SKM-1 (cell line): ENCODE results near the gene CD247.

Experiments used
- DNase-seq: peaks from one replicate; lab custom pipeline; 2025; ENCODE audit not compliant: unreplicated experiment; lab: John Stamatoyannopoulos, UW

The CD247 gene

DNA sequence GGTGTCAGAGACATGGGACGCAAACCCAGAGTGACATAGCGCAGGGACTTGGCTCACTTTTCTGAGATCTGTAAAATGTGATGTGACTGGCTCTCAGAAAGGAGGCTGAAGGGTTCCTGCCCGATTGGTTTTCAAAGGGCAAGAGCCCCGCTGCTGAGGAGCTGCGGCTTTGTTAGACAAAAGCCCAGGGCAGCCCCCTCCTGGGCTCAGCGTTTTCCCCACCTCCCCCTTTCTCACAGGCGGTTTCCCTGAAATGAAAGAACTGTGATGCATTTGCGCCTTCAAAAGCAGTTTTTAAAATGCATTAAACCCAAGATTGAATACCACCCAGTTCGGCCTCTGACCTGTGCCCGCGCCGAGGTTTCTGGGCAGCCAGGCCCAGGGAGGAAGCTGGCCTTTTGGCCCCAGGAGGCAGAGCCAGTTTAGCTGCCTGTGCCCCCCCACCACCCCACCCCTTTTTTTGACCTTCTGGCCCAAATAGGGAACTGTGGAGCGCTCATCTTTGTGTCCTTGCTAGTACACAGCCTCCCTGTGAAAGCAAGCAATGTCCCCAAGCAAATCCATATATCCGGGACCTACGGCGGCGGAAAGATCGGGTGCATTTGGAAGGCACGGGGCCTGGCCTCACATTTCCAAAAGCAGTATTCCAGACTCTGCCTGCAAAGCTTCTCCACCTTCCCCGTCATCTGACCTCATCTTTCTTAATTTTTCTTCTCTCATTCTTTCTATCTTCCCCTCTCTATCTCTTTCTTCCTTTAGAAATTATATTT lies 28.6 kb downstream of the CD247 start:
- no peak for DNase-seq

DNA sequence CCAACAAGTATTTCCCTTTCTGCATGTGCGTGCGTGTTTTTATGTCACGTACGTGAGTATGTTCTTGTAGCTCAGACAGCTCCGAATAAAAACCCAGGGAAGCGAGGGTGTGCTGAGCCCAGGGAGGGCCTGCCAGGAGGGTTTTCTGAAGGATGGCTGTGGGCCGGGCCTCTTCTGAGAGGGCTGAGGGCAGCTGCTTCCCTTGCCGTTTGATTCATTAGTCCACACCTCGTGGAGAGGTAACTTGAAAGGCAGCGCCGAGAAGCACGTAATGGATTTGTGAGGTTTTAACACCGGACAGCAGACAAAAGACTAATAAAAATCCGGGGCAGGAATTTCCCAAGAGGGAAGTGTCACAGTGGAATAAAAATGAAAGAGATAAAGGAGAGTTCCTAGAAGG lies 29.5 kb downstream of the CD247 start:
- DNase-seq: no peak

DNA sequence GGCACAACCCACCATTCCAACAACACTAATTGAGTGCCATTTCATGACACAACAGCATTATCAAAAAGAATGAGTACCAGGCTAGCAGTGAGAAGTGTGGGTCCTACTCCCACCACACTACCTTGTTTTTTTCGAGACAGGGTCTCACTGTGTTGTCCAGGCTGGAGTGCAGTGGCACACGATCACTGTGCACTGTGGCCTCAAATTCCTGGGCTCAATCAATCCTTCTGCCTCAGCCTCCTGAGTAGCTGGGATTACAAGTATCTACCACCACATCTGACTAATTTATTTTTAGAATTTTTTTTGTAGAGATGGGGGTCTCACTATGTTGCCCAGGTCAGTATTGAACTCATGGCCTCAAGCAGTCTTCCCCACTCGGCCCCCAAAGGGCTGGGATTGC lies 30.7 kb downstream of the CD247 start:
- no peak for DNase-seq

DNA sequence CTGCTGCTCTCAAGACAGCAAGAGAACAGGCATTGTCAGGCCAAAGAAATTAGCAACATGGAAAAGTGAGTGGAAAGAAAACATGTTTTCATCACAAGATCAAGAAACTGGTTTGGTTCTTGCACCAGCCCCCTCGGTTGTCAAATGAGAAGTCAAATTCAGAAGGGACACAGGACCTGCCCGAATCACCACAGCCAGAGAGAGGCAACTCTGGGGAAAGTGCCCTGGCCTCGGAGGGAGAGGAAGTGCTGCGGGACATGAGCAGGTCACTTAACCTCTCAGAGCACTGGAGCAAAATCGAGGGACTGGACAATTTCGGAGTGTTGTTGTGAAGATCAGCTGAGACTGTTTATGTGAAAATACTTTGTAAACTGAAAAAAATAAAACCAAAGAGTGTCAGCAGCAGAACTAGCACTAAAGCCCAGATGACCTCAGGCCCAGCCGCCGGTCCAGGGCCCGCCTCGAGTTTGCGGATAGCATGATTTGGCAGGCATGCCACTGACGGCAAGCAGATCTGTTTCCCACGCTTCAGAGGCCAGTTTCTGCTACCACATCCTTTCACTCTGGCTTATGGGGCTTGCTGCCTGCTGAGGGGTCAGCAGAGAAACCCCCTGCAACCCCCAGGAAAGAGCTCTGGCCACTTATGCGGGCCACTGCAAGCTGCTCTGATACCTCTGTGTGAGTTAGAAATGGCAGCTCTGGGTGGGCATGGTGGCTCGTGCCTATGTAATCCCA lies 32.1 kb downstream of the CD247 start:
- DNase-seq: no peak

DNA sequence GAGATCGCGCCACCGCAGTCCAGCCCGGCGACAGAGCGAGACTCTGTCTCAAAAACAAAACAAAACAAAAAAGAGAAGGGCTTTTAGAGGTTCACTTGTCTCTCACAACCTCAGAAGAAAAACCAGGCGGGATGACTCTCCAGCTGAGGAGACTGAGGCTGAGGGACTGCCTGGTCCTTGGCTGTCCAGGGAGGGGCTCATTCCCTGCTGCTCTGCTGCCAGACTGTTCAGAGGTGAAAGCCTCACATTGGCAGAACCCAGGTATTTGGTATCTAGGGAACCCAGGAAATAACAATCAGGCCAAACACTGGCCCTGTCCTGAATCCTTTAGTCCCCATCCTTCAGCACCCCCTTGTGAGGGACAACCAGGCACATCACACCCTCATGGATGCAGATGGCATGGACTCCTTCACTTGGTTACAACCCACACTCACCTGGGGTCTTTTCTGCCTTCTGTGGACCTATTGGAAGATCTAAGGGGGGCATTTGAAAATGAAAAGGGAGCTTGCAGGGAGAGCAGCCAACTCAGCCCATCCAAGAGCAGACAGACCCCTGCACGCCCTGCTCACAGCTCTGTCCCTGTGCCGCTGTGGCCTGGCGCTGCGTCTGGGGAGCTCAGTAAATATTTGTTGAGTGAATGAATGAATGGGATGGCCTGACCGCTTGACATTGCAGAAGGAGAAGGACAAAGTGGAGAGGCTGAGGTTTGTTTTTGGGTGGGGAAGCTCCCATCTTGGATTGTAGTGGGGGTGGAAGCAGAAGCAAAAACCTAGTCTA lies 33.4 kb downstream of the CD247 start:
- DNase-seq: no peak

DNA sequence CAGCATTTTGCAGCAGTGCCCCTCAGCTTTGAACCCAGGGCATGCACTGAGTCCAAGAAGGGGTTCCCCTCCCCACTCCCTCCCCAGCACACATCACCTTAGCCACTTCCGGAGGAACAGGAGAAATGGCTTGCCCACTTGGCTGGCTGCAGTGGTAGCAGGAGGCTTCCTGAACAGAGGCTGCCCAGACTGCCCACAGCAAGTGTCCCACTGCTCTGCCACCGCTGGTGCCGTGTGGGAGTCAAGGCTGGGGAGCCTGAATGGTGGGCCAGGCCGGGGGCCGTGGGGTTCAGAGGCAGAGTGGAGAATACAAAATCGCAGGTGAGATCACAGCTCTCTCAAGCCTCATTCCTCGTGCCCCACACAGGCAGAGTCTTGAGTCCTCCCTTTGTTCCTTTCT lies 34.5 kb downstream of the CD247 start:
- DNase-seq: no peak

DNA sequence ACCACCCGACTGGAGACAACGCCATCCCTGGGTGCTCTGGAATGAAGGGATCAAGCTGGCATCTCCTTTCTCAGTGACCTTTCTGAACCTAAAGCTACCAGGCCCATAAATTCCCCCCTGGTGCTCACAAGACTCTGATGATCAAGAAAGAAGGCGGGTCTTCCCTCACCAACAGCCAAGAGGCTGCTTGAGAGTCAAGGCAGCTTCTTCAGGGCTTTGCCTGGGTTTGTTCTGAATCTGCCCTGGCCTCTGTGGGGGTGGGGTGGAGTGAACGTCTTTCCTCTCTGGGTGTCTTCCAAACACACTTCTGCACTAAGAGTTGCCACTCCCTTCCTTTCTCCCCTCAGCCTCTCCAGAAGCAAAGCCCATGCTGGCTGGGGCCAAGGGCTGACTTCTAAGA lies 36.1 kb downstream of the CD247 start:
- DNase-seq: no peak

DNA sequence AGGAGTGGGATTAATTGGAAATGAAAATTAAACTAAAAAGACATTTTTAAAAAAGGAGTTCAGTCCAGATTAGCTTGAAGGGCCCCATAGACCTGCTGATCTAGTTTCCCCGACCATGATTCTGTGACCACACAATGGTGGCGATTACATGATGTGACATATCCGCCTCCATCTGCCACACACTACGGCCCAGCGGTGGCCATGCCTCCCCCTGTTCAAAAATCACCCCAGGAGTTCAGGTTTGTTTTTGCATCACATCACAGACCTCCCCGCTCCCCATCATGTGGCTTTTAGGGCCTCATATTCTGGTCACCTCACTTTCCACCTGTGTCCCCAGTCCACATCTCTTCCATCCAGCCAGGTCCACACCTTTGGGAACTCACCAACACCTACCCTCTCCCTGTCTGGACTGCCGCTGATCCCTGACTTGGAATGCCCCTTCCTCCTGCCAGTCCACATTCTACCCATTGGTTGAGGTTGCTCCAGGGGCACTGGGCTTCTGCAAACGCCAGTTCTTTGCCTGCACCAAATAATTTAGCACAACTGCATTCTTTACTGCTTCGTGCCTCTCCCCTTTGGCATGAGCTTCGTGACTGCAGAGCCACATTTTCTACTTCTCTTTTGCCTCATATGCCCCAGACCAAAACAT lies 38.9 kb downstream of the CD247 start:
- no peak for DNase-seq

DNA sequence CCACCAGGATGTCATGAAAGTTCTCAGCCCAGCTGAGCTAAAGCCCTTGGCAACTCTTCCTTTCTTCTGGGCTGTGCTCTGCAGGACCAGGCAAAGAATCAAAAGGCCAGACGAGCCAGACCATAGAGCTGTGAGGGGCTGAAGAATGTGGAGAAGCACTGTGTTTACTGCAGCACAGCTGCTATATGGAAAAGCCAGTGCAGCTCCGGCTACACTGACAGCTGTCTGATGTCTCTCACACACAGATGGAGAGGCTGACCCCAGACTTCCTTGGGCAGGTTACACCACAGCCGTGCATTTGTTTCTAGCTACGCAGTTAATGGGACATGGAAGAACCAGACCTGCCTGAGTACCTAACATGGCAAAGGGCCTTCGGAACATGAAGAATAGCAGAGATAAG lies 40.3 kb downstream of the CD247 start:
- DNase-seq: no peak

DNA sequence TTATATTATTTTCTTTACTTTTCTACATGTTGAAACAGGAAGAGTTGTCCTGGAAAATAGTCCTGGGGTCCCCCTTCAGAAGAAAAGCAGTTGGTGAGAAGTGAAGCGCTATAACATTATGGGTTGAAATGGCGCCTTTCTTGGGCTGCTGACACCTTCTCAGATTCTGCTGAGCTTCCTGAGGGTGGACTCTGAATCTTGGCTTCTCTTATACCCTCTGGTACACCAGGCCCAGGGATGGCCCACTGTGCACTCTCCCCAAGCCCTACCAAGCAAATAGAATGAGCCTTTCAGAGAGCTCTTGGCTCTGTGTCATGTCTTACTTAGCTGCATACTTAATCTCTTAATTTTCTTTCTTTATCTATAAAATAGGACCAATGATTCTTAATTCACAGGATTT lies 42.3 kb downstream of the CD247 start:
- no peak for DNase-seq

DNA sequence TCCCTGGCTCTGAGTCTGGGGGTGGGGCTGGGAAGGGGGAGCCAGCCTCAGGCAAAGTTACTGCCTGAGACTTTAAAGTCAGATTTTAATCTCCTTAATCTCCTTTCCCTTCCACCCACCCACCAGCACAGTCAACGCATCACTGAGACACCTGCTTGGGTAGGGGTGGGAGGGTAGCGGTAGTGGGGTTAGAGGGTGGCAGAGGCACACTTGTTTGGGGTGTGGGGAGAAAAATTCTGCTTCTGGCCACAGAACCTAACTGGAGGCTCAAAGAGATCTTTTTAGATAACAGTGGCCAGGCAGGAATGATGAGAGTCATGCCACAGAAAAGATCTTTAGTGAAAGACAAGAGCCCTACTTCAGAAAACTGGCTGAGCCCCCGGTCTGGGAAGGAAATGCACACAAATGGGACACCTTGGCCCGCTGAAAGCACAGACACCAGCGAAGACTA lies 44.1 kb downstream of the CD247 start:
- DNase-seq: no peak

DNA sequence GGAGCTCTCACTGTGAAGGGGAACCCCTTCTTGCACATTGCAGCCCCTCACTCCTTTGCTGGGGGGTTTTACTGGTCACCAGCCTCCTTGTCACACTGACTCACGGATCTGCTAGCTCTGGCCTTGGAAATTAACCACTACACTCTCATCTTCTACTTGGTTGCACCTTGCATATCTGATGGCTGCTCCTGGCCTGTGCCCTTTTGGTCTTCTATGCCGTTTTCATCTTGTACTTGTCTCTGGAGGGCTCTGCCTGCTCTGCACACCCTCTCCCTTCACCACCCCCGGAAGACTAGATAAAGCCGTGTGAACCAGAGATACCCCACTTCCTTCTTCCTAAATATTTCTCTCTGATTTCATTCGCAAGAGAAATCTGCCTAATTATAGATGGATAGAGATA lies 44.6 kb downstream of the CD247 start:
- no peak for DNase-seq

DNA sequence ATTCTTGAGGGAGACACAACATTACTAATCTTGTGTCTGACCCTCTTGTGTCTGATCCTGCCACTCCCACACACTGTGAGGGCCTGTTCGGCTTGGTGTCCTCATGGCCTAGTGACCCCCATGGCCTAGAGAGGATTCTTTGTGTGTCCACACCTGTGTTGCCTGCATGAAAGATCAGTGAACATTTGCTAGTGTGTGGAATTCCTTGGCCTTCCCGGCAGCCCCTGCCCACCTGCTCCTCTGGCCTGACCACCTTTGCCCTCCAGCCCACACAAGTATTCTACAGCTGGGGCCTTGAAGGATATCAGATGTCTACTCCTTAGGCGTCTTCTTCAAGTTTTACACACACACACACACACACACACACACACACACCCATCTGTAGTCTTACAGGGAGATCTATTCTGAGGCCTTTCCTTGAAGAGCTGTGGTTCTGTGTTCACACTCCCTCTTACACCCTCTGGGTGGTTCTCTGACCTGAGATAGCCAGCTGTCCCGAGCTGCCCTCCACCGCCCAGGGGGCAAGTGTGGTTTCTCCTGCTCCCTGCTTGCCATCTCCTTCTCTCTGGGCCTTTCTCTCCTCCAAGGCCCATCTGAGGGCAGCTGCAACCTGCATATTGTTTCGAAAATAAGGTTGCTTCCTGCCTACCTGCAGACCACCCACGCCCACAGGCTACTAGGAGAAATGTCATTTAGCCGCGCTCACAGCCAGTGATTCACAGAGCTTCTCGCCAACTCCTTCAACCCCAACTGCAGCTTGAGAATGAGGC lies 45.4 kb downstream of the CD247 start:
- no peak for DNase-seq

DNA sequence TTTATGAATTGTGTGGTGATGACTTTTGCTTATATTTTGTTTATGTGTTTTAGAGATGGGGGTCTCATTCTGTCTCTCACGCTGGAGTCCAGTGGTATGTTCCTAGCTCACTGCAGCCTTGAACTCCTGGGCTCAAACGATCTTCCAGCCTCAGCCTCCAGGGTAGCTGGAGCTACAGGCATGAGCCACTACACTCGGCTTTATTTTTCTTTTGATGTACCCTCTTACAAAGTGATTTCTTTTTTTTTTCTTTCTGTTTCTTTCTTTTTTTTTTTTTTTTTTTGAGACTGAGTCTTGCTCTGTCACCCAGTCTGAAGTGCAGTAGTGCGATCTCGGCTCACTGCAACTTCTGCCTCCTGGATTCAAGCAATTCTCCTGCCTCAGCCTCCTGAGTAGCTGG lies 46.8 kb downstream of the CD247 start:
- DNase-seq: no peak

DNA sequence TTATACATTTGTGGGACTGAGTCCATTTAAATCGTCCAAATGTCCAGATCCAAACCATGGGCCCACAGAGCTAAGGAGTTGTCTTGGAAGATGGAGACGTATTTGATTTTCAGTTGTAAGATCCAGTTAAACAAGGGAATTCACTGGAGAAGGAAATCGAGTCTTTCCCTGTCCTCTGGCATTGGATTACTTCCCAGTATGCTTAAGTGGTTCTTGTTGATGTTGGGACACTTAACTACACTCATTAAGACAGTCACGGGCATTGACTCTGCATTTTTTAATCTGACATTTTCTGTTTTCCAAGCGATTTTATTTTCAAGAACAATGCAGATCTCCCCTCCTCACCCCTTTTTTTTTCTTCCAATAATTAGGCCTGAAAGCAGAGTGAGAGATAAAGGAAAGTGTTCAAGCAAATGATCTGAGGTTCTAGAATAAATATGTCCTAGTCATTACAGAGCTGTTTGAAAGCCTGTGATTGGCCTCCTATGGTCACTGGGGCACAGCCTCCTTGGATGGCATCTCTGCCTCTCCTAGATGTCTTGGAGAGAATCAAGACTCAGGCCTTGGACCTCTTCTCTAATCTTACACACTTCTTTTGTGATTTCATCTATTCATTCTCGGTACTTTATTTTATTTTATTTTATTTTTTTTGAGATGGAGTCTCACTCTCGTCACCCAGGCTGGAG lies 48.9 kb downstream of the CD247 start:
- no peak for DNase-seq

DNA sequence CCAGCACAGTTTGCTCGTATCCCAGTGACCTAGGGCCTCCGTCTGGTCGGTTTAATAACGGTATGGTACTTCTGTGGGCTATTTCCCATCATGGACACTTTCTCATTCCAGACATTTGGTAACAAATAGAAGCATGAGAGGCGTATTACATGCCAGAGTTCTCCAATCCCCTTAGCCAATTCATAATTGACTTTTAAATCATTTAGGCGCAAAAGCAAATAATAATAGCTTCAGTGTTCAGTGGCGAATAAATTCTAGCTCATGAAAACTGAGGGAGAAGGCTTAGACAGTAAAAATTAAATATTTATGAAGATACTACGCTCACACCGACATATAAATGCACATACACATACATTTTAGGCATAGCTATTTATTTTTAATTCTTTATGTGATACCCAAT lies 50.6 kb downstream of the CD247 start:
- DNase-seq: no peak

DNA sequence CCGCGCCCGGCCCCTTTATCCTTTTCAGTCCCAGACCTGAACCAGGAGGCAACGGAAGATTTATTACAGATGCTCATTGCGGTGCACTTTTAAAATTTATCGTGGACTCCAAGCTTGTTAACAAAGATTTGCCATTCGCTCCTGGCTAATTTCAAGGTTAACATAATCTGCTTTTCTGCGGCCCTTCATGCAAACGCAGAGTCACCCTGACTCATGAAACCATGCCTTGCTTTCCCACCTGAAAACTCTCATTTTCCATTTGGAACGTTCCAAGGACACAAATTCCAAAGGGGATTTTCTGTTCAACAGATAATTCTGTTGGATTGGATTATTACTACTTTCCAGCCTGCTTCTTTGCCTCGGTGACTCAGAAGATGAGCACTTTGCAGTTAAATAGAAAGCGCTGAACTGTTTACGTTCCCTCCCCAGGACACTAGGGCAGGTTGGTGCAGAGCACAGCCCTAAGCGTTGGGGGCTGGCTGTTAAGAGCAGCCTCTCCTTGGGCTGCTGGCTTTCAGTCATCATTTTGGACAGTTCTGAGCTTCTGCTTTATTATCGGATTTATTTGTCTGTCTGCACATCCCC lies 51.1 kb downstream of the CD247 start:
- no peak for DNase-seq

DNA sequence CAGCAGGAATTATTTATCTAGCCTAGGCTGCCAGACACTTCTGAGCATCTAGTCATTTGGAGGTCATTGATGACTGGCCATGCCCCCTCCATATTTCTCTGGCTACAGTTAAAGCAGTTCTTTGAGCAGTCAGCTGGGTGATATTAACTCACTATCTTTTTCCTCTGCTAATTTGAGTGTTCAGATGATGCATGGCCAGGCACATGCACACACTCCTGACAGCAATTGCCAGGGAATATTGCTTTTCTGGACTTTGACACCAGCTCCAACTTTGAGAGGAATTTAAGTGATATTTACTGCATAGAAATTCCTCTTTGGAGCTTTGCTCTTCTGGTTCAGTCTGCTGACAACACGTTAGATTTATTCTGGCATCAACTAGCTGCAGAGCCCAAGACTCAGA lies 52.6 kb downstream of the CD247 start:
- no peak for DNase-seq

DNA sequence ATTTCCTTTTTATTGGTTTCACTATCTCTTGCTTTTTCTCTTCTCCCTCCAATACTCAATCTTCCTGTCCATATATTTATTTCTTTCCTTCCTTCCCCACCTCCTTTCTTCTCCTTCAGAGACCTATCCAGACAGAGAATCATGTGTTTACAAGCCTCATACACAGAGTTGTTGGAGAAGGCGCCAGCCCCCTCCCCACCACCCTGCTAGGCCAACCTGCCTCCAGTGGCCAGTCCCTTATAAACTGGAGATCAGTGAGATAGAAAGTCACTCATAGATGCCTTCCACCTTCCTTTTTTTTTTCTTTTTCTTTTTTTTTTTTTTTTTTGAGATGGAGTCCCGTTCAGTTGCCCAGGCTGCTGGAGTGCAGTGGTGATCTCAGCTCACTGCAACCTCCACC lies 53.3 kb downstream of the CD247 start:
- no peak for DNase-seq
